GM12878 (cell line): ENCODE measurements around the gene A2ML1.

Source experiments
- EZH2 ChIP-seq: IDR thresholded peaks from 2 replicates; pipeline ENCODE4 v1.6.1; 2012; ENCODE audit warnings: low read depth, mild to moderate bottlenecking, control low read depth, inconsistent platforms, low read length, borderline replicate concordance; ENCODE audit not compliant: control insufficient read depth
- JUNB ChIP-seq: IDR thresholded peaks from 2 replicates; pipeline ENCODE4 v1.6.1; 2016; ENCODE audit warnings: antibody characterized with exemption, mild to moderate bottlenecking
- MEF2A ChIP-seq: IDR thresholded peaks from 2 replicates; pipeline ENCODE4 v1.6.1; 2011; ENCODE audit warnings: low read depth, mild to moderate bottlenecking, low read length, moderate library complexity; ENCODE audit not compliant: insufficient read depth
- MTA3 ChIP-seq: IDR thresholded peaks from 2 replicates; pipeline ENCODE4 v1.6.1; 2012; ENCODE audit warnings: low read length, inconsistent platforms, borderline replicate concordance
- NR2C2 ChIP-seq: IDR thresholded peaks from 2 replicates; pipeline ENCODE4 v1.6.1; 2011; ENCODE audit warnings: borderline replicate concordance, low read depth; ENCODE audit not compliant: control insufficient read depth, insufficient read length
- POLR2A ChIP-seq: IDR thresholded peaks from 2 replicates; pipeline ENCODE4 v1.6.1; 2011; ENCODE audit warnings: low read depth, mild to moderate bottlenecking, low read length
- SIN3A ChIP-seq: IDR thresholded peaks from 2 replicates; pipeline ENCODE4 v1.6.1; 2012; ENCODE audit warnings: low read depth, low read length, improper control_type of control experiment
- SP1 ChIP-seq: IDR thresholded peaks from one replicate; pipeline ENCODE4 v1.6.1; 2011; ENCODE audit warnings: low read depth, low read length
- YY1 ChIP-seq: IDR thresholded peaks from 2 replicates; pipeline ENCODE4 v1.6.1; 2011; ENCODE audit warnings: low read depth, mild to moderate bottlenecking, low read length
- ZNF207 ChIP-seq: fragments of 450-650 bp; IDR thresholded peaks from 2 replicates; pipeline ENCODE4 v1.6.1; 2014; ENCODE audit warnings: antibody characterized with exemption, mild to moderate bottlenecking, borderline replicate concordance
- ZNF384 ChIP-seq: IDR thresholded peaks from 2 replicates; pipeline ENCODE4 v1.6.1; 2012; ENCODE audit warnings: low read depth, mild to moderate bottlenecking, low read length, improper control_type of control experiment, borderline replicate concordance
- TF ChIP-seq, protein P1 (sequence below), 3 experiments: IDR thresholded peaks in 2 of 3; conservative IDR thresholded peaks in 1 of 3; 2 replicates each; pipeline ENCODE4 v1.5.1; 2011; ENCODE audit warnings: low read depth in 3 of 3, low read length in 3 of 3, mild to moderate bottlenecking in 3 of 3, control low read depth in 2 of 3, moderate library complexity in 2 of 3, inconsistent platforms in 1 of 3, mixed read lengths in 1 of 3; ENCODE audit not compliant: control insufficient read depth in 2 of 3, insufficient read depth in 1 of 3; ENCODE audit errors: extremely low read depth in 1 of 3

GRCh38 chr12:8866429-8866828 lies 44.0 kb downstream of the A2ML1 start:
- TF ChIP-seq EZH2 (no peak), NR2C2 (no peak), ZNF384 (no peak), MEF2A (no peak), MTA3 (no peak), POLR2A (no peak), YY1 (no peak), ZNF207 (no peak), SP1 (no peak), SIN3A (no peak), JUNB (no peak)
- TF ChIP-seq, protein P1, sequence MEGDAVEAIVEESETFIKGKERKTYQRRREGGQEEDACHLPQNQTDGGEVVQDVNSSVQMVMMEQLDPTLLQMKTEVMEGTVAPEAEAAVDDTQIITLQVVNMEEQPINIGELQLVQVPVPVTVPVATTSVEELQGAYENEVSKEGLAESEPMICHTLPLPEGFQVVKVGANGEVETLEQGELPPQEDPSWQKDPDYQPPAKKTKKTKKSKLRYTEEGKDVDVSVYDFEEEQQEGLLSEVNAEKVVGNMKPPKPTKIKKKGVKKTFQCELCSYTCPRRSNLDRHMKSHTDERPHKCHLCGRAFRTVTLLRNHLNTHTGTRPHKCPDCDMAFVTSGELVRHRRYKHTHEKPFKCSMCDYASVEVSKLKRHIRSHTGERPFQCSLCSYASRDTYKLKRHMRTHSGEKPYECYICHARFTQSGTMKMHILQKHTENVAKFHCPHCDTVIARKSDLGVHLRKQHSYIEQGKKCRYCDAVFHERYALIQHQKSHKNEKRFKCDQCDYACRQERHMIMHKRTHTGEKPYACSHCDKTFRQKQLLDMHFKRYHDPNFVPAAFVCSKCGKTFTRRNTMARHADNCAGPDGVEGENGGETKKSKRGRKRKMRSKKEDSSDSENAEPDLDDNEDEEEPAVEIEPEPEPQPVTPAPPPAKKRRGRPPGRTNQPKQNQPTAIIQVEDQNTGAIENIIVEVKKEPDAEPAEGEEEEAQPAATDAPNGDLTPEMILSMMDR (IDR thresholded peaks at IDR 0.05 in 2 of 3, conservative IDR thresholded peaks at IDR 0.05 in 1 of 3; ENCODE audit: control insufficient read depth in 2 of 3, extremely low read depth in 1 of 3, insufficient read depth in 1 of 3, low read depth in 3 of 3, low read length in 3 of 3): no peak
